HG03108 (cell line): Measurements from ENCODE around the gene SH3BP4.
"Not testable (repeated sequence)": the region's sequence is repeated elsewhere in the genome, so short reads cannot be mapped to it uniquely, and the experiment has no call there.

Experiments
- ATAC-seq: cut with Tn5 transposase; IDR thresholded peaks from one replicate; pipeline ENCODE4 v1.9.1; 2021; ENCODE audit warnings: moderate library complexity; ENCODE audit not compliant: unreplicated experiment

The SH3BP4 gene

DNA sequence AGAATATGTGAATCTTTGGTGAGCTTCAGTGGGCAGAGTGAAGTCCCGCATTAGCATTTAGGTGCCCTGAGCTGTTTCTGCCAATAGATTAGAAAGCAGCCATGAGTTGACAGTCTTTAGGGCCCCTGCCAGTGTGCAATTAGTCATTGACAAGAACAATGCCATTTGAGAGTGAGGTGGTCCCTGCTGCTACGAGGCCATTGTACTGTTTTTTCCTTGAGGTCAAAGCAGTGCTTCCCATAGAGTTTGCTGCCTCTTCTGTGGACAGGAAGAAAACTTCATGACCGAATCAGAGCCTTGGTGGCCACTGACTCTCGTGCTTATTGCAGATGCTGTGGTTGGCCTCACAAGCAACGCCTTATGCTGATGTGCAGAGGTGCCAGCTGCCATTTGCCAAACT lies 102.7 kb downstream of the SH3BP4 start:
- ATAC-seq, result no peak

DNA sequence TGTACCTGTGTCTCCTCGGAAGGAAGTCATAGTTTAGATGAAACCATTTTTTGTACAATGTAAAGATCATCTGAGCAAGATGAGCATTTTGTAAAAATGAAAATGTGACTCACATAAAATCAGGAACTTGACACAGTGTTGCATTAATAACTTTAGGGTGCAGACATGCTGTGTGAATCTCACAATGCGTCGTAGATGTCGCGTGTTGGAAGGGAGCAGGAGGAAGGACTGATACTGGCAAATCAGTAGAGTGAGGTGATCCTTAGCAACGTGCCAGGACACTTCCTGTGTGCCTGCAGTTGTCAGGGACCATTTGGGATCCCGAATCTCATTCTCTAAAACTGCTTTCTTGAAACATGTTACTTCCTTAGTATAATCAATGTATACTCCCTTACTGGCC lies 103.1 kb downstream of the SH3BP4 start:
- no peak for ATAC-seq

DNA sequence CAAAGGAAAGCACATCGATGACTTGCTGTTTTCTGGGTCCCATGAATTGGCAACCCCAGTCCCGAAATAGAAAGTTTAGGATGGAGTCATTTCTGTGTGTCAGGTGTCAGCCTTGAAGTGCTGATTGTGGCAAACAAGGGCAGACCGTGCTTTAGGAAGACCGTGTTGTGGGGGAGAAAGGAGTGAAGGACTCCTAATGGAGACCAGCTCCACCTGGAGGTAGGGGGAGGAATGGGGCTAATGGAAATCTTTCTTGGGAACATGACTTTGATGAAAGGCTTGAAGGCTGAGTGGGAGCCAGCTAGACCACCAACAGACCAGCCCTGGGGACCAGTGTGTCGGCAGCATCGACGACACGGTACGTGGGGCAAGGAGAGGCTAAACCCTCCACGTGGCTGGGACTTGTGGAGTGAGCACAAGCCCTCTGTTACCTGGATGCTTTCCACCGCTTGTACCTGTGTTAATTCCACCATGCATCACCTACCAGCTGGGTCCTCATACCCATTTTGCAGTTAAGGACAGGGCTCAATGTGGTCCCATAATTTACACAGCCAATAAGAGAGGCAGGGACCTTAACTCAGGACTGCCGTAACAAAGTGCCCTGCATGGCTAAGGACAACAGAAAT lies 104.2 kb downstream of the SH3BP4 start:
- ATAC-seq, result no peak

DNA sequence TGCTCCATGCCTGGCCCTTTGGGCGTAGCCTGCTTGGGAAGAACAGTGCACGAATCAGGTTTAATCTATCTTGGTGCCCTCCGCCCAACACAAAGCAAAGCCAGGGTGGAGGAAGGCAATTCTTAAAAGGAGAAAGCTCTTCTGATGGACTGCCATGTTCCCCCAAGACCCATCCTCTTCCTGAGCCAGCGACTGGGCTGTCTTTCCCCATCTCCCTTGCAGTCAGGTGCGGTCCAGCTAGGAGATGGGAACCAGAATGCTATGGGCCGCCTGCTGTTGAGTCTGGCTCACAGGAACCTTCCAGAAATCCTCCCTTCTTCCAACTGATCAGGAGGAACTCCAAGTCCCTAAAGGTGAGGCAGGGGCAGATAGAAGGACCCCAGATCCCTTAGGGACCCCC lies 105.0 kb downstream of the SH3BP4 start:
- no peak for ATAC-seq

- ATAC-seq, result not testable (repeated sequence)
Measured at GRCh38 chr2:235057616-235058015, 105.8 kb downstream of the SH3BP4 start.

- ATAC-seq, result no peak
Measured at GRCh38 chr2:235059161-235059560, 107.3 kb downstream of the SH3BP4 start.

DNA sequence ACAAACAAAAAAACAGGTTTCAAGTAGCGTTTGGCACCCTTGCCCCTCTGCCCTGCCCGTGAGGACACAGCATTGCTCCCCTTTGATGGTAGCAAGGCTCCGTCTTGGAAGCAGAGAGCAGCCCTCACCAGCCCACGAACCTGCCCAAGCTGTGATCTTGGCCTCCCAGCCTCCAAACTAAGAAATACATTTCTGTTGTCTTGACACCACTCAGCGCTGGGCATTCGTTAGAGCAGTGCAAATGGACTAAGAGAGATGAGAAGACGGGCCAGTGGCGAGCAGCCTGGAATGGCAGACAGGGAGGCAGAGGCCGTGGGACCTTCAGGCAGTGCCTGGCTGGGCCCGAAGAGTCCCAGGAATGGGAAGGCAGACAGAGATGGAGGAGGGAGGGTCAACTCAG lies 109.8 kb downstream of the SH3BP4 start:
- ATAC-seq, result no peak

DNA sequence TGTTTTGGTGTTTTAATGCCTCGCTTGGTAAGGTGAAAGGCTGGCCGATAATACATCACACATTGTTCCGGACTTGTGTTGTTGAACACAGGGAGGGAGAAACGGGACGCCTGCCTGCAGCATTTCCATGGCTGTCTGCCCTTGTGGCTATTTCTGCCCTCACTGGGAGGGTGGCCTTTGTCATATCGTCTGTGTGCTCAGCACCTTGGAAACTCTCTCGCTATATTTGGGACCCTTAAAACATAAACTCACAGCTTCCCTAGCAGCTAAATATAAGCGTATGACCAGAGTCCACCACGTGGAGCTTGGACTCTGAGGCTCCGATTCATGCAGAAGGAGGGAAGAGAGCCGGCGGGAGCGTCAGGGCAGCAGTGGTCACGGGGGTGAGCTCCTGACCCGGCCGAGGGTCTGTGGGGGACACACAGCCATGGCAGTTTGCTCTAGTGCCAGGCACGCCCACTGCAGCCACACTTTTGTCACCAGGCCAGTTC lies 111.7 kb downstream of the SH3BP4 start:
- no peak for ATAC-seq

GRCh38 chr2:235064976-235065375 lies 113.2 kb downstream of the SH3BP4 start:
- ATAC-seq, result no peak

- no peak for ATAC-seq
Measured at GRCh38 chr2:235066490-235066889, 114.7 kb downstream of the SH3BP4 start.

DNA sequence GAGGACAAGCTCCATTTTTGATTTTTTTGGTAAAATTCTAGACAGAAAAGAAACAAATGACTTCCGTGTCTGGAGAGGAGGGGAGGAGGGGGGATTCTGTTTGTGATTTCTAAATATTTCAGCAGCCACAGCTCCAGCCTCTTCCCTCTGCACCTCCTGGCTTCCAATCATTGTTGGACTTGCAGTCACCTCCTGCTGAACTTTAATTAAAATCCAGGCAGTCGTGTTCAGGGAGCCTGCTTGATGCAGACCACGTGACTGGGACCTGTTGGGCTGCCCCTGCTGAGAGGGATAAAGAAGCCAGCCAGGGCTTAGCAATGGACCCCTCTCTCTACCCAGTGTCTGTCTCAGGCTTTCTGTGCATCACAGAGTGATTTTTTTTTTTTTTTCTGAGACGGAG lies 115.1 kb downstream of the SH3BP4 start:
- ATAC-seq, result no peak

DNA sequence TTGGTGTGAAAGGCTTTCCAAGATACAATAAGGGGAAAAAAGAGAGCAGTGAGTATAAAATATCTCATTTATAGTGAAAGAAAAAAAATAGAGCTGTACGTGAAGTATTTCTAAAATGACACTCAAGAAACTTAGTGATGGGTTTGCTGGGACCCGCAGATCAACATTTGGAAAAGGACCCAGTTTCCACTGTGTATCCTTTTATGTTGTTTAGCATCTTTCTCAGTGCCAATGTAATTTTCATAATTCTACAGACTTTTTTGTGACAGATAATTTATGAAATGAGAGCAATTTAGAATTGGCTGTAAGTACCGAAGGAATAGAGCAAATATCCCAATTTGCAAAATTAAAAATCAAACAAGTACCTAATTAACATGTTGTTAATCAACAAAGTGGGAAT lies 116.9 kb downstream of the SH3BP4 start:
- ATAC-seq, result no peak

DNA sequence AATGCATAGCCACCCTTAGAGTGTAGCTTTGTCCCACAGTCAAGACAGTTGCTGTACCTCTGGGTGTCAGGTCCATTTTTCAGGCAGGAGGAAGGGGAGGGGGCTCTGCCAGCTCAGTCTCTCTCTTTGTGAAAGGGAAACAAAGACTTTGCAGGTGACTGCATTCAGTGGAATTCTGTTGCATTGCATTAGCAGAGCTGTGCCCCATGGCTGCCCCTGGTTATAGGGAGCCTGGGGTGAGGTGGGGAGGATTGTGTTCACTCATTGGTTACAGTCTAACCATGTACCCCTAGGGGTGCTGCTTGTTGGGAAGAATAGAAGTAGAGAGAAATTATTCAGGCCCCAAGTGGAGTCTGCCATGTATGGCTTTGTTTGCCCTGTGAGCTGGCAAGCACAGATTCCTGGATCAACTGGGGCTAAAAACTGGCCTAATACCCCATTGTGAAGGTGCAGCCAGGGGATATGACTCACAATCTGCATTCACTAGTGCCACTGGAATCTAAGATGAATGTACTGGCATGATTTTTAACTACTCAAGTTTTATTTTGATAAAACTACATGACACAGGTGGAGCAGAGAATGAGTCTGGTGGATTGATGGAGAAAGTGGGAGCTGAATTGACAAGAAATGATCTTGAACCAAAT lies 118.4 kb downstream of the SH3BP4 start:
- ATAC-seq, result no peak

DNA sequence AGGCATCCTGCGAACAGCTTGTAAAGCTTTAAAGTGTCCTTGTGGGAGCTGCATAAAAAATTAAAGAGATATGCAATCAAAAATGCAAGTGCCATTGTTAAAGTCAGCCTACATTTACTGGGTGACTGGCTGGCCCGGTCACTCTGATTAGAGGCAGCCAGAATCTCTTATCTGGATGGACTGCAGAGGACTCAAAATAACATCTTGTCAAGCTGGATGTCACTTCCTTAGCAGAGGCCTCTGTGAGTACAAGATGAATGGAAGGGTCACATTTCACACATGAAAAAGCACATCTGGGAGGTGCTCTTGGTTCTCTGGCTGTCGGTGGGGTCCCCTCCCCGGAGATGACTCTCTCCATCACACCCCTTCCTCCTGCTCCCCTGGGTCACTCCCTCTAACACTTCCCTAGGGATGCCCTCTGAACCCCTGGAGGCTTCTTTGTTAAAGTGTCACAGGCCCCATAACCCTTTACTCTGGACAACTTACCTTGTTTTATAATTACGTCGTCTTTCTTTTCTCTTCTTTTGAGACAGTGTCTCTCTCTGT lies 122.1 kb downstream of the SH3BP4 start:
- no peak for ATAC-seq

DNA sequence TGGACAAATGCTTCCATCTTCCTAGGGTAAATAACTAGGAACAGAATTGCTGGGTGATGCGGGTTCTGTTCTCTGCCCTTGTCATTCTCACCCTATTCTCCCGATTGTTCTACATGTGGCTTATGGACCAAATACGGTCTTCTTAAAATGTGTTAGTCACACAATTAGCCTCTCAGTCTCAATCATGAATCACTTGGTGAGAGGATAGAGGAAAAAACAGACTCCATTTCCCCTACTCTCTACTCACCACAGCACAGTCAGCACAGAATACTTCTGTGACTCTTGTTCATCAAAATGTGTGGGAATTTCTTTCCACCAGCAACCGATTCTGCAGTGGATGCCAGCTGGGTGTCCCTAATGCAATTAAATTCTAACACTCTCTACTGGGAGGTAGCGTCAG lies 125.2 kb downstream of the SH3BP4 start:
- no peak for ATAC-seq

DNA sequence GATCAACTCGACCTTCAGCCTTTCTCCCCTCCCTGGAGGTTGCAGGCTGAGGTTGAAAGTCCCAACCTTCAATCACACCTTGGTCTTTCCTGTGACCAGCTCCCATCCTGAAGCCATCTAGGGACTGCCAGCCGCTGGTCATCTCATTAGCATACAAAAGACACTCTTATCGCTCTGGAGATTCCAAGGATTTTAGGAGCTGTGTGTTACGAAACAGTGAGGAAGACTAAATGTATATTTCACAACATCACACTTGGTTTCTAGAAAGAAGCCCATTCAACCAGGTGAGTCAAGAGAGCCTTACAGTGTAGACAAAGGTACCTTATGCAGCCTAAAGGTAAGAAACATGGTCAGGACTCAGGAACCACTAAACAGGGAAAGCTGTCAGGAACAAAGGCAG lies 126.4 kb downstream of the SH3BP4 start:
- ATAC-seq, result no peak

- no peak for ATAC-seq
Measured at GRCh38 chr2:235078914-235079472, 127.2 kb downstream of the SH3BP4 start.

DNA sequence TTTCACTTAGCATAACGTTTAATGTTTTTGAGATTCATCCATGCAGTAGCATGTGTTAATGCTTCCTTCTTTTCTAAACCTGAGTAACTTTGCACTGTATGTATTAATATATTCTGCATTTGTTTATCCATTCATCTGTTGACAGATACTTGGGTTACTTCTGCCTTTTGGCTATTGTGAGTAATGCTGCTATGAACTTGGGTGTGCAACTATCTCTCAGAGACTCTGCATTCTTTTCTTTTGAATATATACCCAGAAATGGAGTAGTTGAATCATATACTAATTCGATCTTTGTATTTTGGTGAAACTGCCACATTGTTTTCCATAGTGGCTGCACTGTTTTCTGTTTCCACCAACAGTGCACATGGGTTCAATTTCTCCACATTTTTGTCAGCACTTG lies 128.3 kb downstream of the SH3BP4 start:
- no peak for ATAC-seq

DNA sequence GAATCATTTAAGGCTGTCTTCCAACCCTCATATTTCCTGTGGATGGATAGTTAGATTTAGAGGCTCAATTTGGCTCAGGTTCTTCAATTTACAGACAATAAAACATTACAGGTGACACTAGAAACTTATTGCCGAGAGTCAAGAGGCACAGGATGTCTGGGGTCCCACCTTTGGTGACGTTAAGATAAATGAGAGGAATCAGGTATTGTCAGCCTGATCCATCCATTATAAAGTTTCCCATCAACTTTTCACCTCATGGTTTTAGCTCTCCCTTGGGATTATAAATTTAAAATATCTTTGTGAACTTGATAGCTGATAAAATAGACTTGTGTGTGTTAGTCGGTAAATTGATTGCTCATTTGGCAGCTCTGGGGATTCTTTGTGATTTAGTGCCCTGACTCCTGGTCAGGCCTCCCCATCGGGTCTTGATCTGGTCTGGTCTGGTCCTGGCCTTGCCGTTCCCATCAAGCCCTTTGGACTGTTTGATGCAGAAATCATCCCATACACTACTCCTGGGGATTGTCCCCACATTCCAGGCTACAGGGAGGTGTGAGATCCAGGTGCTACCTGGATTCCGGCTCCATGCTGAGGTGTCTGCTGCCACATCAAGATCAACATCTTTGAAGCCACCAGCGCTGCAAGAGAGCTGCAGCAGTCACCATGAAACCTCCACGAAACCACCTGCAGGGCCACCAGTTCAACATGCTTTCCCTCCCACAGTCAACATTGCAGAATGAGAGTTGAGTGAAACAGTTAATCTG lies 130.9 kb downstream of the SH3BP4 start:
- no peak for ATAC-seq

- no peak for ATAC-seq
Measured at GRCh38 chr2:235083822-235084221, 132.0 kb downstream of the SH3BP4 start.

GRCh38 chr2:235084424-235084823 lies 132.6 kb downstream of the SH3BP4 start:
- ATAC-seq, result no peak
